DND-41 (cell line): ENCODE data around the gene TRAK1.

ENCODE experiments used
- ATAC-seq: fragments of 200-7000 bp; cut with Tn5 transposase; 3 replicates; pipeline ENCODE4 v1.9.1; 2021; ENCODE audit warnings: low read depth; ENCODE audit not compliant: insufficient read depth
- DNase-seq: peaks from one replicate; pipeline ENCODE4 v3.0.0-alpha.2; 2020
- H2AFZ ChIP-seq: 2 replicates; pipeline ENCODE4 v1.6.0; 2012; ENCODE audit warnings: low read depth, low read length
- H3K27ac ChIP-seq: 2 replicates; pipeline ENCODE4 v1.5.1; 2012; ENCODE audit warnings: low read length, inconsistent platforms
- H3K27me3 ChIP-seq: fragments of 200-600 bp; sonication (generic); 2 replicates; pipeline ENCODE4 v1.6.0; 2012; ENCODE audit warnings: low read length, mild to moderate bottlenecking, inconsistent platforms; ENCODE audit not compliant: insufficient read depth, poor library complexity
- H3K36me3 ChIP-seq: 2 replicates; pipeline ENCODE4 v1.5.1; 2012; ENCODE audit warnings: low read length, inconsistent platforms; ENCODE audit not compliant: insufficient read depth
- H3K4me1 ChIP-seq: 2 replicates; pipeline ENCODE4 v1.5.1; 2012; ENCODE audit warnings: mild to moderate bottlenecking, low read length; ENCODE audit not compliant: insufficient read depth
- H3K4me2 ChIP-seq: 2 replicates; pipeline ENCODE4 v1.6.0; 2012; ENCODE audit warnings: mild to moderate bottlenecking, moderate library complexity, low read length, inconsistent platforms; ENCODE audit not compliant: insufficient read depth
- H3K4me3 ChIP-seq, 2 experiments: fragments of 200-600 bp in 1 of 2; shearing (Covaris generic) in 1 of 2; 2 replicates each; pipeline ENCODE4 v1.5.1; 2012 to 2016; ENCODE audit warnings: inconsistent platforms in 2 of 2, low read length in 2 of 2, mild to moderate bottlenecking in 2 of 2, low read depth in 1 of 2, moderate library complexity in 1 of 2
- H3K79me2 ChIP-seq: 2 replicates; pipeline ENCODE4 v1.6.0; 2012; ENCODE audit warnings: low read length, inconsistent platforms; ENCODE audit not compliant: insufficient read depth
- H3K9ac ChIP-seq: 2 replicates; pipeline ENCODE4 v1.6.0; 2012; ENCODE audit warnings: low read depth, mild to moderate bottlenecking, inconsistent platforms, low read length, moderate library complexity
- H3K9me3 ChIP-seq: 2 replicates; pipeline ENCODE4 v1.5.1; 2012; ENCODE audit warnings: low read length, moderate library complexity, mild to moderate bottlenecking, inconsistent platforms; ENCODE audit not compliant: insufficient read depth, severe bottlenecking
- H4K20me1 ChIP-seq: 2 replicates; pipeline ENCODE4 v1.6.0; 2012; ENCODE audit warnings: low read length; ENCODE audit not compliant: insufficient read depth
- EZH2 ChIP-seq: IDR thresholded peaks from 3 replicates; pipeline ENCODE4 v1.6.1; 2012; ENCODE audit warnings: borderline replicate concordance, low read depth, mild to moderate bottlenecking, moderate library complexity, low read length, inconsistent platforms; ENCODE audit not compliant: severe bottlenecking
- TF ChIP-seq, protein P1 (sequence below): IDR thresholded peaks from 2 replicates; pipeline ENCODE4 v1.5.1; 2012; ENCODE audit warnings: borderline replicate concordance, low read length, moderate library complexity, mild to moderate bottlenecking; ENCODE audit not compliant: poor library complexity, severe bottlenecking; ENCODE audit errors: extremely low read depth

Gene TRAK1

GRCh38 chr3:42063888-42064287 is 27.3 kb upstream of the TRAK1 start:
- TF ChIP-seq EZH2: no peak
- TF ChIP-seq, protein P1, sequence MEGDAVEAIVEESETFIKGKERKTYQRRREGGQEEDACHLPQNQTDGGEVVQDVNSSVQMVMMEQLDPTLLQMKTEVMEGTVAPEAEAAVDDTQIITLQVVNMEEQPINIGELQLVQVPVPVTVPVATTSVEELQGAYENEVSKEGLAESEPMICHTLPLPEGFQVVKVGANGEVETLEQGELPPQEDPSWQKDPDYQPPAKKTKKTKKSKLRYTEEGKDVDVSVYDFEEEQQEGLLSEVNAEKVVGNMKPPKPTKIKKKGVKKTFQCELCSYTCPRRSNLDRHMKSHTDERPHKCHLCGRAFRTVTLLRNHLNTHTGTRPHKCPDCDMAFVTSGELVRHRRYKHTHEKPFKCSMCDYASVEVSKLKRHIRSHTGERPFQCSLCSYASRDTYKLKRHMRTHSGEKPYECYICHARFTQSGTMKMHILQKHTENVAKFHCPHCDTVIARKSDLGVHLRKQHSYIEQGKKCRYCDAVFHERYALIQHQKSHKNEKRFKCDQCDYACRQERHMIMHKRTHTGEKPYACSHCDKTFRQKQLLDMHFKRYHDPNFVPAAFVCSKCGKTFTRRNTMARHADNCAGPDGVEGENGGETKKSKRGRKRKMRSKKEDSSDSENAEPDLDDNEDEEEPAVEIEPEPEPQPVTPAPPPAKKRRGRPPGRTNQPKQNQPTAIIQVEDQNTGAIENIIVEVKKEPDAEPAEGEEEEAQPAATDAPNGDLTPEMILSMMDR: no peak
- H3K4me1 ChIP-seq: no peaks in the 10 kb centered on the region
- H3K9me3 ChIP-seq: no peaks in the 10 kb centered on the region
- H2AFZ ChIP-seq: no peak overlapping the region
- ATAC-seq: no peak
- peaks cover 8% of the 10 kb centered on the region; the same call in 1 of the 2 replicates for H4K20me1 ChIP-seq
- no peak overlapping the region for H3K27ac ChIP-seq
- H3K27me3 ChIP-seq: no peaks in the 10 kb centered on the region
- no peaks in the 10 kb centered on the region for H3K36me3 ChIP-seq
- no peaks in the 10 kb centered on the region for H3K79me2 ChIP-seq
- no peak for DNase-seq
- no peak overlapping the region for H3K4me2 ChIP-seq
- H3K4me3 ChIP-seq: no peak overlapping the region
- H3K9ac ChIP-seq: no peak overlapping the region

- H3K4me3 ChIP-seq: no peak overlapping the region
- H3K27ac ChIP-seq: no peak overlapping the region
- no peak overlapping the region for H3K9ac ChIP-seq
- no peaks in the 10 kb centered on the region for H3K36me3 ChIP-seq
- H3K4me2 ChIP-seq: no peak overlapping the region
- no peaks in the 10 kb centered on the region for H3K4me1 ChIP-seq
- no peaks in the 10 kb centered on the region for H3K9me3 ChIP-seq
- DNase-seq (no peak), ATAC-seq (no peak)
- H3K27me3 ChIP-seq: no peaks in the 10 kb centered on the region
- peaks cover 10% of the 10 kb centered on the region for H4K20me1 ChIP-seq
- TF ChIP-seq, protein P1: no peak
- TF ChIP-seq EZH2: no peak
- no peaks in the 10 kb centered on the region for H3K79me2 ChIP-seq
- H2AFZ ChIP-seq: no peak overlapping the region
These were observed 24.5 kb upstream of the TRAK1 start for GRCh38 chr3:42066516-42067181.

- H3K79me2 ChIP-seq: no peaks in the 10 kb centered on the region
- TF ChIP-seq EZH2: no peak
- TF ChIP-seq, protein P1: no peak
- no peak for ATAC-seq
These were observed 23.8 kb upstream of the TRAK1 start for GRCh38 chr3:42067326-42067725.

More at GRCh38 chr3:42067326-42067725, 23.8 kb upstream of the TRAK1 start:
- Histone ChIP-seq H3K9ac (no peak overlapping the region), H2AFZ (no peak overlapping the region), H3K4me1 (no peaks in the 10 kb centered on the region), H3K27ac (no peak overlapping the region), H4K20me1 (peaks cover 13% of the 10 kb centered on the region), H3K4me2 (no peak overlapping the region), H3K9me3 (no peaks in the 10 kb centered on the region), H3K27me3 (no peaks in the 10 kb centered on the region), H3K4me3 (no peak overlapping the region), H3K36me3 (no peaks in the 10 kb centered on the region)
- DNase-seq: no peak
